Measurements from ENCODE around the gene ABHD14A. TPM values are rescaled to one million over a fixed set of nuclear protein-coding genes. Genes with fewer than 3 reads are reported as not detected.

The ABHD14A gene
- total RNA-seq, 1 experiment from 2014 or later: 29.1 TPM

GRCh38 chr3:51955893-51956770 lies 18.7 kb upstream of the ABHD14A start:
- DNase-seq (ENCODE audit: low read depth): no peak

- DNase-seq (ENCODE audit: low read depth): no peak
Measured at GRCh38 chr3:51957520-51958205, 17.2 kb upstream of the ABHD14A start.

- DNase-seq (ENCODE audit: low read depth): no peak
Measured at GRCh38 chr3:51958603-51959521, 16.0 kb upstream of the ABHD14A start.

- DNase-seq (ENCODE audit: low read depth): no peak
Measured at GRCh38 chr3:51959651-51960050, 15.2 kb upstream of the ABHD14A start.

GRCh38 chr3:51960386-51960785 lies 14.5 kb upstream of the ABHD14A start:
- DNase-seq (ENCODE audit: low read depth): no peak

- no peak for DNase-seq (ENCODE audit: low read depth)
Measured at GRCh38 chr3:51961011-51961410, 13.9 kb upstream of the ABHD14A start.

- no peak for DNase-seq (ENCODE audit: low read depth)
Measured at GRCh38 chr3:51961602-51962569, 13.0 kb upstream of the ABHD14A start.

GRCh38 chr3:51962854-51963530 lies 11.9 kb upstream of the ABHD14A start:
- DNase-seq (ENCODE audit: low read depth): no peak

- no peak for DNase-seq (ENCODE audit: low read depth)
Measured at GRCh38 chr3:51963951-51964451, 10.9 kb upstream of the ABHD14A start.

- DNase-seq (ENCODE audit: low read depth): no peak
Measured at GRCh38 chr3:51964521-51964920, 10.3 kb upstream of the ABHD14A start.

GRCh38 chr3:51966016-51966415 lies 8.8 kb upstream of the ABHD14A start:
- no peak for DNase-seq (ENCODE audit: low read depth)

GRCh38 chr3:51966486-51966885 lies 8.4 kb upstream of the ABHD14A start:
- DNase-seq (ENCODE audit: low read depth): no peak

GRCh38 chr3:51966922-51967383 lies 7.9 kb upstream of the ABHD14A start:
- DNase-seq (ENCODE audit: low read depth): no peak

- peak; percentile 68 for DNase-seq (ENCODE audit: low read depth)
Measured at GRCh38 chr3:51967384-51968169, 7.3 kb upstream of the ABHD14A start, which contains the start of gene PCBP4. Gene PCBP4, minus strand, starts transcription at chr3:51967454. Its CDS starts 6,214 bp downstream, at chr3:51961240.

- peak; percentile 33 for DNase-seq (ENCODE audit: low read depth)
Measured at GRCh38 chr3:51968170-51968775, 6.6 kb upstream of the ABHD14A start.

- DNase-seq (ENCODE audit: low read depth): no peak
Measured at GRCh38 chr3:51968883-51969678, 5.8 kb upstream of the ABHD14A start.

GRCh38 chr3:51969841-51970240 lies 5.0 kb upstream of the ABHD14A start:
- no peak for DNase-seq (ENCODE audit: low read depth)
